GM18520 (cell line): ENCODE data around the gene BTRC.
A peak's percentile ranks its signal among the peaks of the same experiment; 100 is the strongest.

Source experiments
- ATAC-seq: cut with Tn5 transposase; IDR thresholded peaks from one replicate; pipeline ENCODE4 v1.9.1; 2021; ENCODE audit not compliant: unreplicated experiment

The BTRC gene

DNA sequence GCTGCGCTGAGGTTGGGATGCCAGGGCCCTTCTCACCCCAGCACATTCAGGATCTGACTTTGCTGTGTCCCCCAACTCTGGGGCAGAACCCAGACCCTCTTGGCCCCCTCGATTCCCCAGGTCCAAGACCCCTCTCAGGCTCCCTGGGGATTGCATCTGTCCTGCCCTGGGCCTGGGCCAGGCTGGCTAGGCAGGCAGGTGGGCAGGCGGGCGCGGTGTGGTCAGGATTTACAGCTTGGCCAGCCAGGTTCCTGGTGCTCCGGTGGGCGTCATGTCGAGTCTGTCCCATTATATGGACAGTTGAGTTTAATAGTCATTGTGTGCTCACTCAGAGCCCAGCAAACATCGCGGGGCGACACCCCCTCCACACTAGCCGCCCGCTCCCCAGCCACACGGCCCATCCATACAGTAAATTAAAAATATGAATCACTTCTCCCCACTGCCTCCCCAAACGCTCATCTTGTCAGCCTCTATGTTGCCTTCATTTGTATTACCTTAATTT is 210.6 kb downstream of the BTRC start:
- no peak for ATAC-seq

DNA sequence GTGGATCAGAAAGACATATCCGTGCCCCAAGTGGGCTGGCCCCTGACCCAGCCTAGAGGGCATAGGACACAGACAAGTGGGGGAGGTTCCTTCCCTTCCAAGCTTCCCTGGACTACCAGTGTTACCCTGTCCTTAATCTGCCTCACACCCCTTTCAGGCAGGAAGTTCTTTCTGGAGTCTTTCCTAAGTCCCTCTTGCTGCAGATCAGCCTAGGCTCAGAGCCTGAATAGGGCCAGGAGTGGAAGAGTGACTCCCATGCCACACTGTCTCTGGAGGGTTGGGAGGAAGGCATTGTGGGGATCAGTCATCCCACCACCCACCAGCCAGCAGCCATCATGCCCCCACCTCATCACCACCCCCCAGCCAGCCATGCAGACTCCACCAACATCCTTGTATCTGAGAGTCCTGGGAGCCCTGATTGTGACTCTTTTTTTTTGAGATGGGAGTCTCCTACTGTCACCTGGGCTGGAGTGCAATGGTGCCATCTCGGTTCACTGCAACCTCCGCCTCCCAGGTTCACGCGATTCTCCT is 211.5 kb downstream of the BTRC start:
- ATAC-seq: no peak

DNA sequence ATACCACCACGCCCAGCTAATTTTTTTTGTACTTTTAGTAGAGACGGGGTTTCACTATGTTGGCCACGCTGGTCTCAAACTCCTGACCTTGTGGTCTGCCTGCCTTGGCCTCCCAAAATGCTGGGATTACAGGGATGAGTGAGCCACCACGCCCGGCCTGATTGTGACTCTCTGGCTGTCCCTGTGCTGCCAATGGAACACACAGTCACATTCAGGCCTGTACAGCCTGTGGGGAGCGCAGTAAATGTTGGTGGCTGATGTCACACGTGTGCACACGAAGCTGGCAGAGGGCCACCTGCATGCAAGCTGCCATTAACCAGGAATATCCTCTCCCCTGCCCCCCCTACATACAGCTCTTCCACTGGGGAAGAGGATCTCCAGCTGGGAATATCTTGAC is 212.0 kb downstream of the BTRC start:
- ATAC-seq: no peak

DNA sequence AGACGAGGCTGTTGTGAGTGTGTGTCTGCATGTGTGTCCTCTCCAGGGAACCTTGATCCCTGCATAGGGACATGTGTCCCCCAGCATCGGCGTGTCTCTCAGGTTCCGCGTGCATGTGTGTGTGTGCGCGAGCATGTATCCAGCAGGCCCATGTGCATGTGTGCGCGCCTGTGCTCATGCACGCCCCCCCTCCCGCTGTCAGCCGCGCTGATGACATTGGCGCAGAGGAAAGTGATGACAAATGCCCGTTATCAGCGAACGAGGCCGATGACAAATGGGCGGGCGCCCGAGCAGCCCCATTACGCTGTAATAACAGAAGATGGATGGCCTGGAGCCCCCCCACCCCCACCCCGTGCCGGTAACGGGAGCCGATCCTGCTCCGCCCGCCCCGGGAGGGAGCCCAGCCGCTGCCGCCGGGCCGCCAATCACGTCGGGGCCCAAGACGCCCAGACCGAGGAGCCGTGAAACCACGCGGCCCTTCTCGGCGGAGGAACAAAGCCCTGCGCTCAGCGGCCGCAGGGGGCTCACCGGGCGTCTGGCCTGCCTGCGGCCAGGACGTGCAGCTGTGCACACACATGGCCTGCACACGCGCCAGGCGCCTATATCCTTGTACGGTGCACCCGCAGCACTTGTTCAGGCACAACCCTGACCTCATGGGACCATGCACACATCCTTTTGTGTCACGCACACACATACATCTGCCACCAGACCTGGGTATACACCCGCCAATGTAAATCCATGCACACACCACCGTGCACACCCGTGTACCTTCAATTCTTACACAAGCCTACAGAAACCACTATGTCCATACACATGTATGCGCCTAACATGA is 212.6 kb downstream of the BTRC start:
- ATAC-seq: no peak

DNA sequence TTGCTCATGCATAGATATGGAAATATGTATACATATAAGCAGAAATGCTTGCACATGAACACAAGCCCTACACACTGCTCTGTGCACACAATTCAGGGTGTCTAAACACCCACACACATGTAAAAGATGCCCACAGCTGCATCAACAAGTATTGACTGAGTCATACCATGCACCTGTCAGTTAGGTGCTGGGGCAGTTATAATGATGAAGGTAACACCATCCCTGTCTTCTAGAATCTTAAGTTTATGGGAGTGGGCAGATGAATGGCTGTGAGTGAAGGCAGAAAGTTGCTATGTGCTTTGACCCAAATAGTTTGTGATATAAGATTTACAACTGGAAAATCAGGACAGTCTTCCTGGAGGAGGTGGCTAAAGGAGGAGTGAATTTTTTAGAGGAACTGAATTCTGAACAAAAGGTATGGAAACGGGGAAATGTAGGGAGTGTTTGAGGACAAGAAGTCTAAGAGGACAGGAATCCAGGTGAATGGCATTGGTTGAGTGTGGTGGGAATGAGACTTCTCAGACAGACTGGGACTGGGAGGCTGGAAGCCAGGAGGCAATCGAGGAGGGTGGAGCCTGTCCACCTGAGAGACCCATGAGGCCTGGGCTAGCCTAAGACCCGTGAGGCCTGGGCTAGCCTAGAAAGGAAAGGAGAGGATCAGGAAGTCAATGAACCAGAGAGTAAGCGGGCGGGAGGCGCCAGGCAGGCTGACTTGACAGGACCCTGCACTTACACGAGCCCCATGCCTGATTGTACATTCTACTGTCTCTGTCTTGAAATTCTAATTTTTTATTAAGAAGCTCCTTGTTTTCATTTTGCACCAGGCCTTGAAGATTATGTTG is 213.4 kb downstream of the BTRC start:
- no peak for ATAC-seq

DNA sequence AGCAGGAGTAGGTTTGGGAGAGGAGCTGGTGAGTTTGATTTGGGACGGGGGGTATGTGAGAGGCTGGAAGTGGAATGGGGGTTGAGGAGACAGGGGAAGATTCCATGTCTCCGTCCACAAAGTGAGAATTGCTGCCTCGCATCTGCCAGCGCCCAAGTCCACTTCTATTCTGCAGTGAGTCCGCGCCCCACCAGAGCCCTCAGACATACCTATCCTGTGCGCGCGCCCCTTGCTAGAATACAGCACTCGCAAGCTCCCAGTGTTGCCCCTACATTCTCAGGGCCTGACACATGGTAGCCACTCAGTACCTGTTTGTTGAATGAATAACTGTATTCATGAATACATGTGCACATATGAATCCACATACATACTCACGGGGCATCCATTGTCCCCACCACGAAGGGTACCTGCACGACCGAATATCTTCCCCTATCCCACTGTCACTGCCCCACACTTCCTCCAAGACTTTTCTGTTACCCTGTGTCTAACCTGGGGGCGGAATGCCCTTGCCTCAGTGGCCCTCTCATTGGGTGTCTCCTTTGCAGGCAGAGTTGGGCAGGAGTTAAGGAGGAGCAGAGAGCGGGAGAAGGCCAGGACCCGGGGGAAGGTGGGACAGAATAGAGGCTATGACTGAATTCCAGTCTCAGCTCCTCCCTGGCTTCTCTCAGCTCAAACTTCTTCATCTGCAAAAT is 214.2 kb downstream of the BTRC start:
- ATAC-seq: no peak

DNA sequence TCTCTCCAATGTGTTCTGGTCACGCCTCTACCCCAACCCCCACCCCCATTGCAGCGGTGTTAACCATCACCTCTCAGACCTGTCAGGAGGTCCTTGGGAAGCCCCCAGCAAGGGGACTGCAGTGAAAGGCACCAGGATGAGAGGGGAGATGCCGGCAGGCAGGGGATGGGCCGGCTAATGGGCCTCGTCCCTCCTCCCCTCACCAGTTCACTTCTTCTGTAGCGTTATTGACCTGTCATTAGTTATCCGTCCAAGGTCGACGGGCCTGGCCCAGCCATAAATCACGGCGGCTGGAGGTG is 215.3 kb downstream of the BTRC start:
- no peak for ATAC-seq

DNA sequence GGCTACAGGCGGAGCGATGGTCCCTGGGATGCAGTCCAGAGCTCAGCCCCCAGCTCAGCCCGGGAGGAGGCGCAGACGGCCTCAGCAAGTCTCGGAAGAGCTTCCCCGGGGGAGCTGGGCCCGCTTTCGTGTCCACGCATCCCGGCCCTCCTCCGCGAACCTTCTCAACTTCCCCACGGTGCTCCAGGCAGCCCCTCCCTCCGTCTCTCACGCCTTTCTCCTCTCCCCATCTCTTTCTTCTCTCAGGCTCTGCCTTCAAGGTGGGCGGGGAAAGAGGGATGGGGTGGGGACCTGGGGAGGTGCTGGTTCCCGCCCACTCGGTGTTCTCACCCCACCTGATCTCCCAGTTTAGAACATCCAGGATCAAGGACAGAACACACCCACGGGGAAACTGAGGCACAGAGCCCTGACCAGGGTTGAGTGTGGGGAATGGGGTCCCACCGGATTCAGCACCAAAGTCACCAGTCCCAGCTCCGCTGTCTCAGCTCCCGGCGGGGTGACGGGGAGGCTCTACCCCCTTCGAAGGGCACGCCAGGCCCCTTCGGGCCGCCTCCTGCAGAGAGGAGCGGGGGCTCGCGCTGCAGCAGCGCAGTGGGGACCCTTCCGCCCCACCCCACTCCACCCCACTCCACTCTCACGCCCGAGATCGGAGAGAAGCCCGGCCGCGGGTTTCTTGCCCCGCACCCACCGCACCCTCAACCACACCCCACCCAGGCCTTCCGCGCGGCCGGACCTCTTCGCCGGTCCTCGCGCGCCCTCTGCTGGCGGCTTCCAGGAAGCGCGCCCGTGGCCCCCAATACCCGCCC is 215.9 kb downstream of the BTRC start:
- peak; percentile 54 for ATAC-seq

DNA sequence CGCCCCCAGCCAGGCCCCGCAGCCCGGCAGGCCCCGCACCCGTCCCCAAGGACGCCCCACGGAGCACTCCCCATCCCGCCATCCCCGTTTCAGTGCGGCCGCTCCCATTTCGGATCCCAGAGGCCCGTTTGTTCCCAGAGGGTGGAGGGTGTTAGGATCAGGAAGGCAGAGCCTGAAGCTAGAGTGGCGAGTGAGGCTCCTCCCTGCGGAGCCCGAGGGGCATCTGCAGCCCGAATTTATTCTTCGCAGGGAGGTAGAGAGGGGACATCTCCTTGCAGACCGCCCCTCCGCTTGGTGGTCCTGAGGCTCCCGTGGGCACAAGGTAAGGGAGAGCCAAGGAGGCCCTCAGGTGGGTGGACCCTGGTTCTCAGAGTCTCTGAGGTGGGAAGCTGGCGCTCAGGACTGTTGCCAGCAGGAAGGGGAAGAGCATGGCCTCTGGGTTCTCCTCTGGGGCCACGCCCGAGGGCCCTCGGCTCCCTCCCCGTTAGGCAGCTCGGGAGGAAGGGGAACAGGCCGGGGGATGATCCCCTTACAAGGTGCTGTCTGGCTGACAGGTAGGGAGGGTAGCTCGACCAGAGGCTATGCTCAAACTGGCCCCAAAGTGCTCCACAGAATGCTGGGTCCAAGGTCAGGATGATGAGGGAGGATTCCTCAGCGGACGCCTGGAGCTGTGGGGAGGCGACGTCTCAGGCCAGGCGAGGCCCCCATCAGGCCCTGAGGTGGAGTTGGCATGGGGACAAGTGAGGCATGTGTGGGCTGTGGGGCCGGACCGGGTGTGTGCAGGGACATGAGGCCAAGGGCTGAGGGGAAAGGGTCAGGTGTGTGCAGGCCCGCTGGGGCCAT is 216.7 kb downstream of the BTRC start:
- no peak for ATAC-seq

DNA sequence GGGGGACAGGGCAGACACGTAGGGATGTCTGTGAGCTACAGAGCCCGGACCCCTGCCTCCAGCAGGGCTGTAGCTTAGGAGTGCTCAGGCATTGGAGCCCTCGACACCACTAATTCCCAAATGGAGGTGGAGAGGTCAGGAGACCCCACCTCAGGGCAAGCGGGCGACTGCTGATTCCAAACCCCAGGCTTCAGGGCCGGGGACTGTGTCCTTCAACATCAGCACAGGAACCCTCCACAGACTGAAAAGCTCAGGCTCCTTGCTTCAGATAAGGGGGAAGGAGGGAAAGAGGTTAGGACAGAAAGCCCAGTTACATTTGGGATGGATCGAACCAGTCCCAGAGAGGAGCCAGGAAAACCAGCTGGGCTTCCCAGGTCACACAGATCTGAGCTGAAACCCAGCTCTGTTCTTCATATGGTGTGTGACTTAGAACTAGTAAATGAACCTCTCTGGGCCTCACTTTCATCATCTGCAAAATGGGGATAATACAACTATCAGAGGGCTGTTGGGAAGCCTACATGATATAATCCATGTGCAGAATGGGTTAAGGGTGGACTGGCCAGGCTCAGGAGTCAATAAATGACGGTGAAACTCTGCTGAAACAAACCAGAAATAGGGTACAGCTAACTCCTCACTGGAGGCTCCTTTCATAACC is 217.4 kb downstream of the BTRC start:
- ATAC-seq: no peak

DNA sequence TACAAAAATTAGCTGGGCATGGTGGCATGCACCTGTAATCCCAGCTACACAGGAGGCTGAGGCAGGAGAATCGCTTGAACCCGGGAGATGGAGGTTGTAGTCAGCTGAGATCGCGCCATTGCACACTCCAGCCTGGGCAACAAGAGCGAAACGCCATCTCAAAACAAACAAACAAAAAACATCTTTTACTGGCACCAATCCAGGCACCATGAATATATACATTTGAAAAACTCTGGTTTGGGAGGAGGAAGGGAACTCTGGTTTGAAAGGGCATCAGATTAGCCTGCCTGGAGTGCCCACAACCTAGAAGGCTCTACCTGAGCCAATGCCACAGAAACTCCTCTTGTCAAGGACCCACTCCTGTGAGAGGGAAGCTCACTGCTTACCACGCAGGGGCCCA is 218.2 kb downstream of the BTRC start:
- no peak for ATAC-seq

DNA sequence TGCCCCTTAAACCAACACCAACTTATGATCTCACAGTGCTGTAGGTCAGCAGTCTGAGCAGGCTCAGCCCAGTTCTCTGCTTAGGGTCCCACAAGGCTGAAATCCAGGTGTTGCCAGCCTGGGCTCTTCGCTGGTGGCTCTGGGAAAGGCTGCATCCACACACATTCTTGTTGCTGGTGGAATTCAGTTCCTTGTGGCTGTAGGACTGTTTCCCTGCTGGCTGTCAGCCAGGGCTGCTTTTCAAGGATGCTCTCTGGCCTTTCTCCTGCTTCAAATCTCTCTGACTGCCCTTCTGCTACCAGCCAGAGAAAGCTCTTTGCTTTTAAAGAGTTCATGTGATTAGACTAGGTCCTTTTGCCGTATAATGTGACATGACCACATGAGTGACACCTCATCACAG is 218.8 kb downstream of the BTRC start:
- ATAC-seq: no peak

DNA sequence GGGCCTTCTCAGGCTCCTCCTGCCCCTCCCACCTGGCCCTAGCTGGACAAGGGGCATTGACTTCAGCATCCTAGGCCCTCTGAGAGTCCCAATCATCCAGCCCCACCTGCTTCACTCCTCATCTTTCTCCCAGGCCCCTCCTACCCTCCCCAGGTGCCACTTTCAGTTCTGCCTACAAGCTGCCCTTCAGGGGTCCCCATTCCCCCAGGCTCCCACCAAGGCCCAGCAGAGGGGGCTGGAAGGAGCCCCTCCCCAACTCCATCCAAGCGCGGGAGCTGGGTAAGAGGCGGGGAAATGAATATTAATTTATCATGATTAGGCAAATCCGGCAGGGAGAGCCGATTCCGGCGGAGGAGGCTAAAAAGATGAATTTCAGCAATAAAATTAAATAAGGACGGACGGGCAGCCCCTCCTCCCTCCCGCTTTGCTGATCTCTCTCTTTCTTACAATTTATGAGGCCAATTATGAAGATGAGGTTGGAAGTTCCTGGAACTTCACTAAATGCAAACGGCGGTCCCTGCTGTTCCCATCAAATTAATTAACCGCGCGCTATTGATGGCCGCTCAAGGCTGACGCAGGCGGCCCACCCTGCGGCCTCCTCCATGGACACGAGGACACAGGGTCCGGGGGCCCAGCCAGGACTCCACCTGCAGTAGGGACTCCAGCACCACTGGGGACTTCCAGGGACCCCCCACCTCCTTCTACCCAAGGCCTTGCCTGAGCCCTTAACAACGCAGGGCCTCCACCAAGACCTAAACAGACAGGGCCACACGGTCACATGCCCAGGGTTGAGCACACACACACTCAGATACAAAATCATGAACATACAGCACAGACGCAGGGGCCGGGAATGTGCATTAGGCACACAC is 220.2 kb downstream of the BTRC start:
- no peak for ATAC-seq

DNA sequence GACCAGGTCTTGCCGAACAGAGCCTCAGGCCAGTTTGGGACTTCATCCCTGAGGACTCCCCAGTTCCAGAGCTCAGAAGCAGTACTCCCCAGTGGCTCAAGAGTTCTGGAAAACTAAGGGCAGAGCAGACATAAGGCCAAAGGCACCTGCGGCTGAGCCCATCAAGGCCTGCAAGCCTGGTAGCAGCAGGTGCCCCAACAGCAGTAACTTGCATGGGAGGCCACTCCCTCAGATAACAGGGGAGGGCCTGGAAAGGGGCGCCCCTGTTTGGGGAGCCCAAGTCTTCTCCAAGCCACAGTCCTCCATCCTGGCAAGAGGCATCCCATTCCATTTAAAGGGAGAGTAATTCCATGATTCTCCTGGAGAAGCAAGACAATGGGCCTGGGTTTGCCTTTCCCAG is 221.1 kb downstream of the BTRC start:
- no peak for ATAC-seq

DNA sequence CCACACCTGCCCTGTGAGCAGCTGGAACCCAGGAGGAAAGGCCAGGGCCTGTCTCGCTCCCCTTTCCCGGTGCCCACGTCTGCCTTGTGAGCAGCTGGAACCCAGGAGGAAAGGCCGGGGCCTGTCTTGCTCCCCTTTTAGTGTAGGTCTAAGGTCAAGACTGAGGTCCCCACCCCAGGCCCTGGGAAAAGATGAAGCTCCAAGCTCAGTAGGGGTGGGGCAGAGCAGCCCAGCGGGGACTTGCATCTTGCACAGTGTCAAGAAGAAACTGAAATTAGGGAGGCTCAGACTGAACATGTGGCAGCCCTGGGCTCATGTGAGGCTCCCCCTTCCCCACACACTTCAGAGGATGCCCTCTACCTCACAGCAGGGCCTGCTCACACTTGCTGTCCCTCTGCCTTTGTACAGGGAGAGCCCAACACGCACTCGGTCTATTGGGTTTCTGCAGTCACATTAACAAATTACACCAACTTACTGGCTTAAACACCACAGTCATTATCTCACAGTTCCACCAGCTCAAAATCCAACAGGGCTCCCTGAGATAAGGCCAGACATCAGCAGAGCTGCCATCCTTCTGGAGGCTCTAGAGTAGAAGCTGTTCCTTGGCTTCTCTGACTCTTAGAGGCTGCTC is 221.7 kb downstream of the BTRC start:
- no peak for ATAC-seq

DNA sequence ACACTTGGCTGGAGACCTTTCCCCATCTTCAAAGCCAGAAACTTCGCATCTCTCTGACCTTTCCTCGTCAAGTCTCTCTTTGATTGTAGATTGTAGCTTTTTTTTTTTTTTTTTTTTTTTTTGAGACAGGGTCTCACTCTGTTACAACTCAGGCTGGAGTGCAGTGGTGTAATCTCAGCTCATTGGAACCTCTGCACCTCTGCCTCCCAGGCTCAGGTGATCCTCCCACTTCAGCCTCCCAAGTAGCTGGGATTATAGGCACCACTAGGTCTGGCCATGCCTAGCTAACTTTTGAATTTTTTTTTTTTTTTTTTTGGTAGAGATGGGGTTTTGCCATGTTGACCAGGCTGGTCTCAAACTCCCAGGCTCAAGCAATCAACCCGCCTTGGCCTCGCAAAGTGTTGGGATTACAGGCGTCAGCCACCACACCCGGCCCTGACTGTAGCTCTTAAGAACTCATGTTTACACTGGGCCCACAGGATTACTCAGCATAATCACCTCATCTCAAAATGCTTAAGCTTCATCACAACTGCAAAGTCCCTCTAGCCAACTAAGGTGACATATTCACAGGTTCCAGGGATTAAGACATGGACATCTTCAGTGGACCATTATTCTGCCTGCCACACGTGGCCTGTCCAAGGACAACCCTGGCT is 222.4 kb downstream of the BTRC start:
- ATAC-seq: no peak

DNA sequence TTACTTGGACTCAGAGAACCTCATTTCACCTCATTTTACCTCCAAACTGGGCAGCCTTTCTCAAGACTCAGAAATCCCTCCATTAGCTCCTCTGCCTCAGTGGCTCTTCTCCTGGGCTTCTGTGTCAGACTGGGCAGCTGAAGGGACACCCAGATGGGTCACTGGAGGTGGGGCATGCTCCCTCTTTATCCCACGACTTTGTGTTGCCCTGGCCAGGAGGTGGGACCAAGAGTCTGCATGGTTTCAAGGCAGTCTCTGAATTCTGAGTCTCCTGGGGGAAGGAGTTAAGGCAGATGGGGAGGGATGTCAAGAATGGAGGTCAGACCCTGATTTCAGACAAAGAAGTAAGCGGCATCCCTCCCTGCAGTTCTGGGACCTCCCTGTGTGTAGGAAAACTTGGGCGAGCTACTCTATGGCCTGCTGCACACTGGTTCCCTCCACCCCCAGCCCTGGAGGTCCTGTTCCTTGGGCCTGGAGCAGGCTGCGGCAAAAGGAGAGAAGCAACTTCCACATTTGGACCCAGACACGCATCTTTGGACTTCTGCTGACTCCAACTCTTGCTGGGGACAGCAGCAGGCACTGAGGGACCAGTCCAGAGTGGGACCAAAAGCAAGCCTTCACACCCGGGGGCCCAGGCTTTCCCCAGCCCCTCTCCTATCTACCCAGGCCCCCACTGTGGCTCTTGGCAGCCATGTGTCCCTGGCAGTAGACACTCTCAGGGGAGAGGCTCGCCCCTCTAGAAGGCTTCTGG is 223.3 kb downstream of the BTRC start:
- no peak for ATAC-seq
